Stimulated activated naive CD4-positive, alpha-beta T cell treated with Interleukin-2 at 50 U/mL for 16 hours (primary cell): ENCODE results near the gene DESI1.
"Not testable (repeated sequence)": the region's sequence is repeated elsewhere in the genome, so short reads cannot be mapped to it uniquely, and the experiment has no call there.

Source experiments
- DNase-seq: peaks from one replicate; lab custom pipeline; 2025; lab: John Stamatoyannopoulos, UW

Gene DESI1

GRCh38 chr22:41620589-41621098 lies at the start of gene DESI1:
DESI1 (minus strand) TSS chr22:41621043; CDS start chr22:41620839, 204 bp downstream.
- no peak for DNase-seq

- no peak for DNase-seq
These were observed 48.4 kb upstream of the DESI1 start for GRCh38 chr22:41668971-41669911.

- no peak for DNase-seq
These were observed 44.1 kb upstream of the DESI1 start for GRCh38 chr22:41664951-41665350.

- no peak for DNase-seq
These were observed 43.6 kb upstream of the DESI1 start for GRCh38 chr22:41664490-41664889.

GRCh38 chr22:41663594-41663993 lies 42.8 kb upstream of the DESI1 start:
- not testable (repeated sequence) for DNase-seq

GRCh38 chr22:41661713-41662112 lies 40.9 kb upstream of the DESI1 start:
- no peak for DNase-seq

- DNase-seq, result no peak
These were observed 40.2 kb upstream of the DESI1 start for GRCh38 chr22:41661088-41661487.

GRCh38 chr22:41660416-41660815 lies 39.6 kb upstream of the DESI1 start:
- no peak for DNase-seq

- no peak for DNase-seq
These were observed 39.1 kb upstream of the DESI1 start for GRCh38 chr22:41659941-41660340.

GRCh38 chr22:41658869-41659268 lies 38.0 kb upstream of the DESI1 start:
- DNase-seq, result no peak

- DNase-seq, result no peak
These were observed 36.9 kb upstream of the DESI1 start for GRCh38 chr22:41657709-41658108.

- no peak for DNase-seq
These were observed 35.7 kb upstream of the DESI1 start for GRCh38 chr22:41656556-41656955.

GRCh38 chr22:41654322-41654721 lies 33.5 kb upstream of the DESI1 start:
- DNase-seq, result no peak

- DNase-seq, result no peak
These were observed 30.0 kb upstream of the DESI1 start for GRCh38 chr22:41650821-41651220.

- no peak for DNase-seq
These were observed 29.4 kb upstream of the DESI1 start for GRCh38 chr22:41650229-41650628.

GRCh38 chr22:41648432-41648831 lies 27.6 kb upstream of the DESI1 start:
- no peak for DNase-seq

GRCh38 chr22:41647771-41648170 lies 26.9 kb upstream of the DESI1 start:
- DNase-seq, result no peak

GRCh38 chr22:41642331-41643110 lies 21.7 kb upstream of the DESI1 start:
- no peak for DNase-seq

GRCh38 chr22:41641854-41642253 lies 21.0 kb upstream of the DESI1 start:
- DNase-seq, result no peak

- DNase-seq, result no peak
These were observed 17.9 kb upstream of the DESI1 start for GRCh38 chr22:41638748-41639147.

- DNase-seq, result no peak
These were observed 17.3 kb upstream of the DESI1 start for GRCh38 chr22:41638124-41638523.

- DNase-seq, result not testable (repeated sequence)
These were observed 16.8 kb upstream of the DESI1 start for GRCh38 chr22:41637623-41638022.

GRCh38 chr22:41636467-41636866 lies 15.6 kb upstream of the DESI1 start:
- no peak for DNase-seq
